GM23338 (cell line): ENCODE results near the gene PFKFB3. TPM values are rescaled to one million over a fixed set of nuclear protein-coding genes. Genes with fewer than 3 reads are reported as not detected.

ENCODE experiments used
- ATAC-seq: fragments of 200-7000 bp; cut with Tn5 transposase; 3 replicates; pipeline ENCODE4 v1.9.1; 2020
- DNase-seq: peaks from one replicate; pipeline ENCODE4 v3.0.0-alpha.2; 2015; ENCODE audit warnings: low spot score
- H2AFZ ChIP-seq: fragments of 200-600 bp; sonication (generic); 2 replicates; pipeline ENCODE4 v1.8.0; 2016; ENCODE audit warnings: antibody characterized with exemption, mild to moderate bottlenecking, moderate library complexity
- H3F3A ChIP-seq: fragments of 200-600 bp; sonication (generic); replicated peaks from 2 replicates; pipeline ENCODE4 v1.8.0; 2017; ENCODE audit warnings: antibody characterized with exemption, mixed run types, low read depth
- H3K27ac ChIP-seq: fragments of 200-600 bp; sonication (generic); 2 replicates; pipeline ENCODE4 v1.6.1; 2016; ENCODE audit warnings: low read depth
- H3K27me3 ChIP-seq: fragments of 200-600 bp; sonication (generic); 2 replicates; pipeline ENCODE4 v1.8.0; 2016; ENCODE audit warnings: mild to moderate bottlenecking, mixed run types, moderate library complexity; ENCODE audit not compliant: insufficient read depth
- H3K36me3 ChIP-seq: fragments of 200-600 bp; sonication (generic); 2 replicates; pipeline ENCODE4 v1.8.0; 2016; ENCODE audit warnings: mild to moderate bottlenecking; ENCODE audit not compliant: insufficient read depth
- H3K4me1 ChIP-seq: fragments of 200-600 bp; sonication (generic); 2 replicates; pipeline ENCODE4 v1.8.0; 2016; ENCODE audit warnings: mild to moderate bottlenecking, moderate library complexity; ENCODE audit not compliant: insufficient read depth
- H3K4me2 ChIP-seq: fragments of 200-600 bp; sonication (generic); 2 replicates; pipeline ENCODE4 v1.7.1; 2017; ENCODE audit warnings: mixed run types
- H3K4me3 ChIP-seq: fragments of 200-600 bp; sonication (generic); 2 replicates; pipeline ENCODE4 v1.6.1; 2016; ENCODE audit warnings: mixed run types
- H3K79me2 ChIP-seq: fragments of 200-600 bp; sonication (generic); replicated peaks from 2 replicates; pipeline ENCODE4 v1.8.0; 2017; ENCODE audit warnings: mild to moderate bottlenecking; ENCODE audit not compliant: insufficient read depth
- H3K9me2 ChIP-seq: fragments of 200-600 bp; sonication (generic); 2 replicates; pipeline ENCODE4 v1.8.0; 2017; ENCODE audit not compliant: insufficient read depth
- H4K20me1 ChIP-seq: fragments of 200-600 bp; sonication (generic); replicated peaks from 2 replicates; pipeline ENCODE4 v1.8.0; 2017; ENCODE audit warnings: mild to moderate bottlenecking; ENCODE audit not compliant: insufficient read depth
- H3K27ac Mint-ChIP-seq: 2 replicates; pipeline ENCODE4 v1.8.0; 2020; ENCODE audit warnings: inconsistent platforms, mild to moderate bottlenecking, moderate library complexity, mixed read lengths
- H3K27me3 Mint-ChIP-seq: 3 replicates; pipeline ENCODE4 v1.8.0; 2022; ENCODE audit warnings: low read depth, mild to moderate bottlenecking, moderate library complexity, mixed read lengths, inconsistent platforms; ENCODE audit not compliant: insufficient read depth, poor library complexity
- H3K36me3 Mint-ChIP-seq: 3 replicates; pipeline ENCODE4 v1.8.0; 2021; ENCODE audit warnings: low read depth, mild to moderate bottlenecking, inconsistent platforms, moderate library complexity, mixed read lengths
- H3K4me1 Mint-ChIP-seq: 3 replicates; pipeline ENCODE4 v1.8.0; 2020; ENCODE audit warnings: mild to moderate bottlenecking, inconsistent platforms, mixed read lengths
- H3K4me3 Mint-ChIP-seq: 3 replicates; pipeline ENCODE4 v1.8.0; 2021; ENCODE audit warnings: moderate library complexity, mild to moderate bottlenecking, inconsistent platforms, mixed read lengths
- H3K9me3 Mint-ChIP-seq: 3 replicates; pipeline ENCODE4 v1.8.0; 2020; ENCODE audit warnings: moderate library complexity, mild to moderate bottlenecking, inconsistent platforms, mixed read lengths
- CREB1 ChIP-seq: fragments of 250-450 bp; sonication (Bioruptor Pico); IDR thresholded peaks from 2 replicates; pipeline ENCODE4 v1.5.0; 2020; ENCODE audit warnings: low read depth, mild to moderate bottlenecking, moderate library complexity
- ETS1 ChIP-seq: IDR thresholded peaks from 2 replicates; pipeline ENCODE4 v1.6.1; 2016; ENCODE audit warnings: antibody characterized with exemption
- EZH2 ChIP-seq: fragments of 200-600 bp; sonication (generic); IDR thresholded peaks from one replicate; pipeline ENCODE4 v1.8.0; 2017; ENCODE audit warnings: antibody characterized with exemption, mild to moderate bottlenecking, low read depth; ENCODE audit not compliant: unreplicated experiment
- EZH2phosphoT487 ChIP-seq: fragments of 200-600 bp; sonication (generic); IDR thresholded peaks from one replicate; pipeline ENCODE4 v1.8.1; 2018; ENCODE audit warnings: antibody characterized with exemption; ENCODE audit not compliant: unreplicated experiment
- JUNB ChIP-seq: IDR thresholded peaks from one replicate; pipeline ENCODE4 v1.6.1; 2016; ENCODE audit warnings: antibody characterized with exemption; ENCODE audit not compliant: unreplicated experiment
- NANOG ChIP-seq: IDR thresholded peaks from 2 replicates; pipeline ENCODE4 v1.6.1; 2016; ENCODE audit warnings: antibody characterized with exemption, borderline replicate concordance
- POLR2AphosphoS5 ChIP-seq: IDR thresholded peaks from 2 replicates; pipeline ENCODE4 v1.6.1; 2016; ENCODE audit warnings: antibody characterized with exemption, low read depth
- REST ChIP-seq: IDR thresholded peaks from one replicate; pipeline ENCODE4 v1.6.1; 2018; ENCODE audit warnings: antibody characterized with exemption; ENCODE audit not compliant: unreplicated experiment
- STAT1 ChIP-seq: IDR thresholded peaks from one replicate; pipeline ENCODE4 v1.6.1; 2016; ENCODE audit warnings: antibody characterized with exemption; ENCODE audit not compliant: unreplicated experiment
- ZNF114 ChIP-seq: fragments of 250-450 bp; sonication (Bioruptor Pico); IDR thresholded peaks from 2 replicates; pipeline ENCODE4 v1.5.0; 2020; ENCODE audit warnings: mild to moderate bottlenecking, moderate library complexity
- ZNF331 ChIP-seq: fragments of 250-450 bp; sonication (Bioruptor Pico); IDR thresholded peaks from 2 replicates; pipeline ENCODE4 v1.5.0; 2020; ENCODE audit warnings: low read depth, mild to moderate bottlenecking, moderate library complexity
- polyA plus RNA-seq: library from polyadenylated mRNA; unstranded; fragments of >200 nt; fragmentation: Nextera tagmentation; extraction: Ambion mirVana; gene quantifications from 2 replicates; pipeline ENCODE4 v1.2.1, GENCODE V29; 2016
- total RNA-seq: library from RNA; depleted of rRNA; stranded (reverse); fragments of >200 nt; shearing (Covaris generic); gene quantifications from 2 replicates; pipeline ENCODE4 v1.2.3, GENCODE V29; 2014
- TF ChIP-seq, protein P1 (sequence below): fragments of 250-450 bp; sonication (Bioruptor Pico); IDR thresholded peaks from 2 replicates; pipeline ENCODE4 v1.5.0; 2020; ENCODE audit warnings: mild to moderate bottlenecking, moderate library complexity

PFKFB3 gene
- total and polyA plus RNA-seq, 2 experiments from 2014 or later = 9.5 to 26.8 TPM

DNA sequence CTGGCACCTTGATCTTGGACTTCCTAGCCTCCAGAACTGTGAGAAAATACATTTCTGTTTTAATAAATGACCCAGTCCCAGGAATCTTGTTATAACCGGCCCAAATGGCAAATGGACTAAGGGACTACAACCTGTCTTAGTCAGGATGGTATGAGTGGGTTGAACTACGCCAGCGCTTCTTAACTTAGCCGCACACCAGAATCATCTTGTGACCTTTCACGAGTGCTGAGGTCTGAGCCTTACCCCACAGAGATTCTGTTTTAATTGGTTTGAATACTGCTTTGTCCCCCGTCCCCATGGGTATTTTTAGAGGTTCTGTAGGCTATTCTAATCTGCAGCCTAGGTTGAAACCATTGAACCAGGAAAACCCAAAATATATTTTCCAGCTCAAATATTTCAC, 48.0 kb downstream of the PFKFB3 start (continued):
- TF ChIP-seq REST = no peak

- H3K4me1 Mint-ChIP-seq = no peaks in the 10 kb centered on the region
- Histone ChIP-seq H3K27me3 (no peaks in the 10 kb centered on the region), H3K9me2 (no peaks in the 10 kb centered on the region), H3K27ac (no peak overlapping the region), H3K4me1 (no peaks in the 10 kb centered on the region), H3K4me3 (no peak overlapping the region), H3K4me2 (no peak overlapping the region), H2AFZ (no peak overlapping the region), H3F3A (no peaks in the 10 kb centered on the region), H3K36me3 (no peaks in the 10 kb centered on the region), H3K79me2 (no peaks in the 10 kb centered on the region), H4K20me1 (no peaks in the 10 kb centered on the region)
- H3K27me3 Mint-ChIP-seq = no peaks in the 10 kb centered on the region
- no peak overlapping the region for H3K4me3 Mint-ChIP-seq
- no peak for DNase-seq
- H3K36me3 Mint-ChIP-seq = no peaks in the 10 kb centered on the region; the same call in 2 of the 3 replicates
- peaks cover 3% of the 10 kb centered on the region; the same call in 2 of the 3 replicates for H3K9me3 Mint-ChIP-seq
- H3K27ac Mint-ChIP-seq = no peak overlapping the region
- no peak for ATAC-seq
- TF ChIP-seq, protein P1, sequence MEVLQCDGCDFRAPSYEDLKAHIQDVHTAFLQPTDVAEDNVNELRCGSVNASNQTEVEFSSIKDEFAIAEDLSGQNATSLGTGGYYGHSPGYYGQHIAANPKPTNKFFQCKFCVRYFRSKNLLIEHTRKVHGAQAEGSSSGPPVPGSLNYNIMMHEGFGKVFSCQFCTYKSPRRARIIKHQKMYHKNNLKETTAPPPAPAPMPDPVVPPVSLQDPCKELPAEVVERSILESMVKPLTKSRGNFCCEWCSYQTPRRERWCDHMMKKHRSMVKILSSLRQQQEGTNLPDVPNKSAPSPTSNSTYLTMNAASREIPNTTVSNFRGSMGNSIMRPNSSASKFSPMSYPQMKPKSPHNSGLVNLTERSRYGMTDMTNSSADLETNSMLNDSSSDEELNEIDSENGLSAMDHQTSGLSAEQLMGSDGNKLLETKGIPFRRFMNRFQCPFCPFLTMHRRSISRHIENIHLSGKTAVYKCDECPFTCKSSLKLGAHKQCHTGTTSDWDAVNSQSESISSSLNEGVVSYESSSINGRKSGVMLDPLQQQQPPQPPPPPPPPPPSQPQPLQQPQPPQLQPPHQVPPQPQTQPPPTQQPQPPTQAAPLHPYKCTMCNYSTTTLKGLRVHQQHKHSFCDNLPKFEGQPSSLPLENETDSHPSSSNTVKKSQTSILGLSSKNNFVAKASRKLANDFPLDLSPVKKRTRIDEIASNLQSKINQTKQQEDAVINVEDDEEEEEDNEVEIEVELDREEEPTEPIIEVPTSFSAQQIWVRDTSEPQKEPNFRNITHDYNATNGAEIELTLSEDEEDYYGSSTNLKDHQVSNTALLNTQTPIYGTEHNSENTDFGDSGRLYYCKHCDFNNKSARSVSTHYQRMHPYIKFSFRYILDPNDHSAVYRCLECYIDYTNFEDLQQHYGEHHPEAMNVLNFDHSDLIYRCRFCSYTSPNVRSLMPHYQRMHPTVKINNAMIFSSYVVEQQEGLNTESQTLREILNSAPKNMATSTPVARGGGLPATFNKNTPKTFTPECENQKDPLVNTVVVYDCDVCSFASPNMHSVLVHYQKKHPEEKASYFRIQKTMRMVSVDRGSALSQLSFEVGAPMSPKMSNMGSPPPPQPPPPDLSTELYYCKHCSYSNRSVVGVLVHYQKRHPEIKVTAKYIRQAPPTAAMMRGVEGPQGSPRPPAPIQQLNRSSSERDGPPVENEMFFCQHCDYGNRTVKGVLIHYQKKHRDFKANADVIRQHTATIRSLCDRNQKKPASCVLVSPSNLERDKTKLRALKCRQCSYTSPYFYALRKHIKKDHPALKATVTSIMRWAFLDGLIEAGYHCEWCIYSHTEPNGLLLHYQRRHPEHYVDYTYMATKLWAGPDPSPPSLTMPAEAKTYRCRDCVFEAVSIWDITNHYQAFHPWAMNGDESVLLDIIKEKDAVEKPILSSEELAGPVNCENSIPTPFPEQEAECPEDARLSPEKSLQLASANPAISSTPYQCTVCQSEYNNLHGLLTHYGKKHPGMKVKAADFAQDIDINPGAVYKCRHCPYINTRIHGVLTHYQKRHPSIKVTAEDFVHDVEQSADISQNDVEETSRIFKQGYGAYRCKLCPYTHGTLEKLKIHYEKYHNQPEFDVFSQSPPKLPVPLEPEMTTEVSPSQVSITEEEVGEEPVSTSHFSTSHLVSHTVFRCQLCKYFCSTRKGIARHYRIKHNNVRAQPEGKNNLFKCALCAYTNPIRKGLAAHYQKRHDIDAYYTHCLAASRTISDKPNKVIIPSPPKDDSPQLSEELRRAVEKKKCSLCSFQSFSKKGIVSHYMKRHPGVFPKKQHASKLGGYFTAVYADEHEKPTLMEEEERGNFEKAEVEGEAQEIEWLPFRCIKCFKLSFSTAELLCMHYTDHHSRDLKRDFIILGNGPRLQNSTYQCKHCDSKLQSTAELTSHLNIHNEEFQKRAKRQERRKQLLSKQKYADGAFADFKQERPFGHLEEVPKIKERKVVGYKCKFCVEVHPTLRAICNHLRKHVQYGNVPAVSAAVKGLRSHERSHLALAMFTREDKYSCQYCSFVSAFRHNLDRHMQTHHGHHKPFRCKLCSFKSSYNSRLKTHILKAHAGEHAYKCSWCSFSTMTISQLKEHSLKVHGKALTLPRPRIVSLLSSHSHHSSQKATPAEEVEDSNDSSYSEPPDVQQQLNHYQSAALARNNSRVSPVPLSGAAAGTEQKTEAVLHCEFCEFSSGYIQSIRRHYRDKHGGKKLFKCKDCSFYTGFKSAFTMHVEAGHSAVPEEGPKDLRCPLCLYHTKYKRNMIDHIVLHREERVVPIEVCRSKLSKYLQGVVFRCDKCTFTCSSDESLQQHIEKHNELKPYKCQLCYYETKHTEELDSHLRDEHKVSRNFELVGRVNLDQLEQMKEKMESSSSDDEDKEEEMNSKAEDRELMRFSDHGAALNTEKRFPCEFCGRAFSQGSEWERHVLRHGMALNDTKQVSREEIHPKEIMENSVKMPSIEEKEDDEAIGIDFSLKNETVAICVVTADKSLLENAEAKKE (CRISPR knock-in tag) = no peak
- TF ChIP-seq CREB1 (CRISPR knock-in tag) (no peak), POLR2AphosphoS5 (no peak), ZNF114 (CRISPR knock-in tag) (no peak), EZH2phosphoT487 (no peak), JUNB (no peak), EZH2 (no peak), REST (no peak), ZNF331 (no peak), NANOG (no peak), ETS1 (no peak), STAT1 (no peak)
Observed at GRCh38 chr10:6254201-6254600, 51.5 kb downstream of the PFKFB3 start.
